GM20000 (cell line): Measurements from ENCODE around the gene P2RX2.

ENCODE experiments used
- DNase-seq: peaks from one replicate; pipeline ENCODE4 v3.0.0; 2012; ENCODE audit warnings: low spot score
- TF ChIP-seq, protein P1 (sequence below): IDR thresholded peaks from 2 replicates; pipeline ENCODE4 v1.5.1; 2012; ENCODE audit warnings: mild to moderate bottlenecking, control low read depth; ENCODE audit errors: extremely low read depth, missing control alignments

Gene P2RX2

GRCh38 chr12:132583736-132584135, 34.8 kb upstream of the P2RX2 start:
- DNase-seq = no peak
- TF ChIP-seq, protein P1, sequence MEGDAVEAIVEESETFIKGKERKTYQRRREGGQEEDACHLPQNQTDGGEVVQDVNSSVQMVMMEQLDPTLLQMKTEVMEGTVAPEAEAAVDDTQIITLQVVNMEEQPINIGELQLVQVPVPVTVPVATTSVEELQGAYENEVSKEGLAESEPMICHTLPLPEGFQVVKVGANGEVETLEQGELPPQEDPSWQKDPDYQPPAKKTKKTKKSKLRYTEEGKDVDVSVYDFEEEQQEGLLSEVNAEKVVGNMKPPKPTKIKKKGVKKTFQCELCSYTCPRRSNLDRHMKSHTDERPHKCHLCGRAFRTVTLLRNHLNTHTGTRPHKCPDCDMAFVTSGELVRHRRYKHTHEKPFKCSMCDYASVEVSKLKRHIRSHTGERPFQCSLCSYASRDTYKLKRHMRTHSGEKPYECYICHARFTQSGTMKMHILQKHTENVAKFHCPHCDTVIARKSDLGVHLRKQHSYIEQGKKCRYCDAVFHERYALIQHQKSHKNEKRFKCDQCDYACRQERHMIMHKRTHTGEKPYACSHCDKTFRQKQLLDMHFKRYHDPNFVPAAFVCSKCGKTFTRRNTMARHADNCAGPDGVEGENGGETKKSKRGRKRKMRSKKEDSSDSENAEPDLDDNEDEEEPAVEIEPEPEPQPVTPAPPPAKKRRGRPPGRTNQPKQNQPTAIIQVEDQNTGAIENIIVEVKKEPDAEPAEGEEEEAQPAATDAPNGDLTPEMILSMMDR = no peak

DNA sequence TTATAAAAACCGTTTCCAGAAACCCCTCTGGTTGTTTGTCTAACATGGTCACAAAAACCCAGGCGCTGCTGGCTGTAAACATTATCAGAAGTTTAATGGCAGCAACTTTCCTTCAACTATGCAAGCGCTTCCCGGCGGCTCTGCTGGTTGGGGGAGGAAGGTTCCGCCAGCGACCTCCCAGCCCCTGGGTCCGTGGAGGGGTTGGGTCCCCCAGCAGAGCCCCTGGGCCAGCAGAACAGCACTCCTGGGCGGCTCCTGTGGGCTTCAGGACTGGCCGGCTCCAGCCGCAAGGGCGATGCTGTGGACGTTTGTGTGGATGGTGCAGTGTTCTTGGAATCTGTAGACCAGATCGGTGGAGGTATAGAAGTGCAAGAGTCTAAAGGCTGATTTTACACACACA, 34.1 kb upstream of the P2RX2 start:
- DNase-seq = no peak
- TF ChIP-seq, protein P1 = no peak

- DNase-seq = no peak
- TF ChIP-seq, protein P1 = no peak
Observed at GRCh38 chr12:132585177-132585576, 33.4 kb upstream of the P2RX2 start.

DNA sequence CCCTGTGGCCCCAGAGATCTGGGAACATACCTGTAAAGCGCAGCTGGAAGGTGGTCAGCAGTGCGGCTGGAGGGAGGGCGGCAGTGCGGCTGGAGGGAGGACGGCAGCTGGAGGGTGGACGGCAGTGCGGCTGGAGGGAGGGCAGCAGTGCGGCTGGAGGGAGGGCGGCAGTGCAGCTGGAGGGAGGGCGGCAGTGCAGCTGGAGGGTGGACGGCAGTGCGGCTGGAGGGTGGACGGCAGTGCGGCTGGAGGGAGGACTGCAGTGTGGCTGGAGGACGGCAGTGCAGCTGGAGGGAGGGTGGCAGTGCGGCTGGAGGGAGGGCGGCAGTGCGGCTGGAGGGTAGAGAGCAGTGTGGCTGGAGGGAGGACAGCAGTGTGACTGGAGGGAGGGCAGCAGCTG, 31.6 kb upstream of the P2RX2 start:
- DNase-seq = no peak
- TF ChIP-seq, protein P1 = no peak

GRCh38 chr12:132587781-132588180, 30.8 kb upstream of the P2RX2 start:
- DNase-seq = no peak
- TF ChIP-seq, protein P1 = no peak

- TF ChIP-seq, protein P1 = no peak
- DNase-seq = no peak
Observed at GRCh38 chr12:132588319-132588718, 30.3 kb upstream of the P2RX2 start.

- TF ChIP-seq, protein P1 = no peak
- no peak for DNase-seq
Observed at GRCh38 chr12:132588821-132589669, 29.5 kb upstream of the P2RX2 start.
